Suprapubic skin (tissue), 3 donors: ENCODE results near the gene POLR2J.

ENCODE experiments used
- CTCF ChIP-seq, 2 donors: fragments of 200-600 bp in 1 of 2; fragments of 450-650 bp in 1 of 2; sonication (generic) in 1 of 2; IDR thresholded peaks; one replicate each; pipeline ENCODE4 v1.5.1; 2016 to 2019; ENCODE audit warnings: antibody characterized with exemption in 2 of 2, mild to moderate bottlenecking in 1 of 2, moderate library complexity in 1 of 2
- POLR2A ChIP-seq, 2 donors: fragments of 450-650 bp; IDR thresholded peaks; one replicate each; pipeline ENCODE4 v1.6.1; 2017; ENCODE audit warnings: antibody characterized with exemption in 2 of 2, mild to moderate bottlenecking in 2 of 2, moderate library complexity in 2 of 2

- no peak for TF ChIP-seq CTCF (IDR thresholded peaks at IDR 0.05)
- no peak for TF ChIP-seq POLR2A (IDR thresholded peaks at IDR 0.05)
These were observed 45.3 kb downstream of the POLR2J start, which contains the start of gene ORAI2 for GRCh38 chr7:102433219-102434038.
